ENCODE measurements around the gene HAND1.

HAND1 gene

GRCh38 chr5:154494036-154494435 is 16.0 kb upstream of the HAND1 start:
- no peak for DNase-seq (ENCODE audit: low read depth)
- H3K4me3 ChIP-seq (ENCODE audit: low read depth, low read length), result no peak overlapping the region
- no peak for TF ChIP-seq CTCF (IDR thresholded peaks at IDR 0.05; ENCODE audit: low read depth, low read length, missing control alignments)

- no peak for DNase-seq (ENCODE audit: low read depth)
- H3K4me3 ChIP-seq (ENCODE audit: low read depth, low read length), result no peak overlapping the region
- no peak for TF ChIP-seq CTCF (IDR thresholded peaks at IDR 0.05; ENCODE audit: low read depth, low read length, missing control alignments)
Measured at GRCh38 chr5:154493274-154493673, 15.2 kb upstream of the HAND1 start.

- no peak for DNase-seq (ENCODE audit: low read depth)
- TF ChIP-seq CTCF (IDR thresholded peaks at IDR 0.05; ENCODE audit: low read depth, low read length, missing control alignments), result no peak
- no peak overlapping the region for H3K4me3 ChIP-seq (ENCODE audit: low read depth, low read length)
Measured at GRCh38 chr5:154491941-154492340, 13.9 kb upstream of the HAND1 start.

GRCh38 chr5:154487541-154487940 is 9.5 kb upstream of the HAND1 start:
- DNase-seq (ENCODE audit: low read depth), result peak; percentile 65
- no peak overlapping the region for H3K4me3 ChIP-seq (ENCODE audit: low read depth, low read length)
- TF ChIP-seq CTCF (IDR thresholded peaks at IDR 0.05; ENCODE audit: low read depth, low read length, missing control alignments), result no peak

- DNase-seq (ENCODE audit: low read depth), result no peak
- no peak for TF ChIP-seq CTCF (IDR thresholded peaks at IDR 0.05; ENCODE audit: low read depth, low read length, missing control alignments)
- no peak overlapping the region for H3K4me3 ChIP-seq (ENCODE audit: low read depth, low read length)
Measured at GRCh38 chr5:154486427-154486866, 8.4 kb upstream of the HAND1 start.

GRCh38 chr5:154485850-154486426 is 7.9 kb upstream of the HAND1 start:
- no peak overlapping the region for H3K4me3 ChIP-seq (ENCODE audit: low read depth, low read length)
- no peak for DNase-seq (ENCODE audit: low read depth)
- no peak for TF ChIP-seq CTCF (IDR thresholded peaks at IDR 0.05; ENCODE audit: low read depth, low read length, missing control alignments)

GRCh38 chr5:154485096-154485491 is 7.1 kb upstream of the HAND1 start:
- no peak for DNase-seq (ENCODE audit: low read depth)
- no peak overlapping the region for H3K4me3 ChIP-seq (ENCODE audit: low read depth, low read length)
- TF ChIP-seq CTCF (IDR thresholded peaks at IDR 0.05; ENCODE audit: low read depth, low read length, missing control alignments), result no peak
